Neural cell (in vitro differentiated cells): Measurements from ENCODE around the gene FBLN5.

Source experiments
- TAF1 ChIP-seq: IDR thresholded peaks from 2 replicates; pipeline ENCODE4 v1.6.1; 2012; ENCODE audit warnings: low read depth
- TF ChIP-seq, protein P1 (sequence below): fragments of 450-650 bp; IDR thresholded peaks from 2 replicates; pipeline ENCODE4 v1.5.1; 2014; ENCODE audit warnings: antibody characterized with exemption, mild to moderate bottlenecking, moderate library complexity; ENCODE audit not compliant: poor library complexity, severe bottlenecking

DNA sequence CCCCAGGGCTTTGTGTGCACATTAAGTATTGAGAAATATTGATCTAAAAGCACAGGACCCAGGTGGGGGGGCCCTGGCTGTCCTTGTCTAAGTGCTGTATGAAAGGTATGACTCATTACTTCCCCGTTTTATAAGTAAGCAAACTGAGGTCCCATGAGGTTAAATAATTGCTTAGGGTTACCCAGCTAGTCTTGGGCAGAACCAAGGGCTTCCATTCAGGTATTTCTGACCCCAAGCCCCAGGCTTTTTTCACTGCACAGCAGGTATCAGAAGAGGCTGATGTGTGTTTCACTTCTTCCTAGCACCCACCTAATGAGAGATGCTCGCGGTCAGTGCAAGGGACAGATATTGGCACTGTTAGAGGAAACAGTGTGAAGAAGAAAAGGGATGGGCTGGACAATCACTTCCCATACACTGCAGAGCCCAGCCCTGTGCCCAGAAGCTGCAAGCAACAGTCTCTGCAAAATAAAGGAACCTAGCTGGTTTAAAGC is 75.4 kb downstream of the FBLN5 start:
- TF ChIP-seq TAF1: no peak
- TF ChIP-seq, protein P1, sequence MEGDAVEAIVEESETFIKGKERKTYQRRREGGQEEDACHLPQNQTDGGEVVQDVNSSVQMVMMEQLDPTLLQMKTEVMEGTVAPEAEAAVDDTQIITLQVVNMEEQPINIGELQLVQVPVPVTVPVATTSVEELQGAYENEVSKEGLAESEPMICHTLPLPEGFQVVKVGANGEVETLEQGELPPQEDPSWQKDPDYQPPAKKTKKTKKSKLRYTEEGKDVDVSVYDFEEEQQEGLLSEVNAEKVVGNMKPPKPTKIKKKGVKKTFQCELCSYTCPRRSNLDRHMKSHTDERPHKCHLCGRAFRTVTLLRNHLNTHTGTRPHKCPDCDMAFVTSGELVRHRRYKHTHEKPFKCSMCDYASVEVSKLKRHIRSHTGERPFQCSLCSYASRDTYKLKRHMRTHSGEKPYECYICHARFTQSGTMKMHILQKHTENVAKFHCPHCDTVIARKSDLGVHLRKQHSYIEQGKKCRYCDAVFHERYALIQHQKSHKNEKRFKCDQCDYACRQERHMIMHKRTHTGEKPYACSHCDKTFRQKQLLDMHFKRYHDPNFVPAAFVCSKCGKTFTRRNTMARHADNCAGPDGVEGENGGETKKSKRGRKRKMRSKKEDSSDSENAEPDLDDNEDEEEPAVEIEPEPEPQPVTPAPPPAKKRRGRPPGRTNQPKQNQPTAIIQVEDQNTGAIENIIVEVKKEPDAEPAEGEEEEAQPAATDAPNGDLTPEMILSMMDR: no peak
